Gastrocnemius medialis (tissue), 4 donors: ENCODE measurements around the gene OPRL1.

Experiments
- POLR2A ChIP-seq, 2 donors: fragments of 450-650 bp; IDR thresholded peaks; one replicate each; pipeline ENCODE4 v1.6.1; 2017; ENCODE audit warnings: antibody characterized with exemption in 2 of 2, mild to moderate bottlenecking in 2 of 2, moderate library complexity in 2 of 2
- TF ChIP-seq, protein P1 (sequence below), 5 experiments: fragments of 450-650 bp in 3 of 5; fragments of 200-600 bp in 2 of 5; sonication (generic) in 2 of 5; IDR thresholded peaks in 4 of 5; conservative IDR thresholded peaks in 1 of 5; 1 replicate in 4 of 5; 2 replicates in 1 of 5; pipeline ENCODE4 v1.5.1; 2016 to 2019; ENCODE audit warnings: antibody characterized with exemption in 5 of 5, mild to moderate bottlenecking in 3 of 5, moderate library complexity in 3 of 5

DNA sequence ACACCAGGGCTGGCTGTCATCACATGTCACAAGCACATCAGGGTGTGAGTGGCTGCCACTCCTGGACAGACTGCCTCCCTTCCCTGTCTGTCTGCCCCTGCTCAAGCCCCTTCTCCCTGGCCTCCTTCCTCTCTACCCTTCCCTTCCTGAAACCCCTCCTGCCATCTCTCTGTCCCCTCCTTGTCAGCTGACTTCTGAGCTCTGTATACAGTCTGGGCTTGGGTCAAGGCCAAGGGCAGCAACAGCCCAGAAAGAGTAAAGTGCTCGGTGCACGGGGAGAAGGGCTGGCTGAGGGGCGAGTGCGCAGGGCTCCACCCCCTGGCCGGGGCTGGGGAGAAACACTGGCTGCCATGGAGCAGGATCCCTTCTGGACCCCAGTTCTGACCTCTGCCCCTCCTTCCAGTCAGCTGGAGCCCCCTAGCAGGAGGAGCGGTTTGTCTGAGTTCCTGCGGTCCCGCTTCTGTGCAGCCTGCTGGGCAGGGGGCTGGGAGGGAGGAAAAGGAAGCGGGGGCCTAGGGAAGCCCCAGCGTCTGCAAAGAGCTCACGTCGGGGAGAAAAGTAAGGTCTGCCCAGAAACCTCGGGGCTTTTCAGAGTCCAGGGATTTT is 2.3 kb downstream of the OPRL1 start:
- TF ChIP-seq, protein P1, sequence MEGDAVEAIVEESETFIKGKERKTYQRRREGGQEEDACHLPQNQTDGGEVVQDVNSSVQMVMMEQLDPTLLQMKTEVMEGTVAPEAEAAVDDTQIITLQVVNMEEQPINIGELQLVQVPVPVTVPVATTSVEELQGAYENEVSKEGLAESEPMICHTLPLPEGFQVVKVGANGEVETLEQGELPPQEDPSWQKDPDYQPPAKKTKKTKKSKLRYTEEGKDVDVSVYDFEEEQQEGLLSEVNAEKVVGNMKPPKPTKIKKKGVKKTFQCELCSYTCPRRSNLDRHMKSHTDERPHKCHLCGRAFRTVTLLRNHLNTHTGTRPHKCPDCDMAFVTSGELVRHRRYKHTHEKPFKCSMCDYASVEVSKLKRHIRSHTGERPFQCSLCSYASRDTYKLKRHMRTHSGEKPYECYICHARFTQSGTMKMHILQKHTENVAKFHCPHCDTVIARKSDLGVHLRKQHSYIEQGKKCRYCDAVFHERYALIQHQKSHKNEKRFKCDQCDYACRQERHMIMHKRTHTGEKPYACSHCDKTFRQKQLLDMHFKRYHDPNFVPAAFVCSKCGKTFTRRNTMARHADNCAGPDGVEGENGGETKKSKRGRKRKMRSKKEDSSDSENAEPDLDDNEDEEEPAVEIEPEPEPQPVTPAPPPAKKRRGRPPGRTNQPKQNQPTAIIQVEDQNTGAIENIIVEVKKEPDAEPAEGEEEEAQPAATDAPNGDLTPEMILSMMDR (IDR thresholded peaks at IDR 0.05 in 4 of 5, conservative IDR thresholded peaks at IDR 0.05 in 1 of 5): no peak
- no peak for TF ChIP-seq POLR2A (IDR thresholded peaks at IDR 0.05)
